GM19351 (cell line): ENCODE measurements around the gene HSF2BP.
"Not testable (repeated sequence)": the region's sequence is repeated elsewhere in the genome, so short reads cannot be mapped to it uniquely, and the experiment has no call there.

Experiments
- ATAC-seq: cut with Tn5 transposase; IDR thresholded peaks from one replicate; pipeline ENCODE4 v1.9.1; 2021; ENCODE audit warnings: mild to moderate bottlenecking, moderate library complexity; ENCODE audit not compliant: unreplicated experiment

Gene HSF2BP

GRCh38 chr21:43687566-43688399 is 28.5 kb upstream of the HSF2BP start:
- no peak for ATAC-seq

- ATAC-seq: no peak
Measured at GRCh38 chr21:43686811-43687565, 27.7 kb upstream of the HSF2BP start.

- no peak for ATAC-seq
Measured at GRCh38 chr21:43684424-43684823, 25.1 kb upstream of the HSF2BP start.

GRCh38 chr21:43681650-43682049 is 22.4 kb upstream of the HSF2BP start:
- no peak for ATAC-seq

GRCh38 chr21:43680421-43680820 is 21.1 kb upstream of the HSF2BP start:
- ATAC-seq: not testable (repeated sequence)

- no peak for ATAC-seq
Measured at GRCh38 chr21:43679951-43680350, 20.7 kb upstream of the HSF2BP start.

GRCh38 chr21:43676391-43676790 is 17.1 kb upstream of the HSF2BP start:
- no peak for ATAC-seq

GRCh38 chr21:43675871-43676270 is 16.6 kb upstream of the HSF2BP start:
- ATAC-seq: no peak

- ATAC-seq: no peak
Measured at GRCh38 chr21:43669828-43670605, 10.7 kb upstream of the HSF2BP start.

GRCh38 chr21:43667191-43667904 is 8.1 kb upstream of the HSF2BP start:
- no peak for ATAC-seq

- no peak for ATAC-seq
Measured at GRCh38 chr21:43665879-43666278, 6.6 kb upstream of the HSF2BP start.

- ATAC-seq: no peak
Measured at GRCh38 chr21:43664358-43664757, 5.1 kb upstream of the HSF2BP start.

- ATAC-seq: no peak
Measured at GRCh38 chr21:43663033-43663432, 3.7 kb upstream of the HSF2BP start.

- no peak for ATAC-seq
Measured at GRCh38 chr21:43662286-43662685, 3.0 kb upstream of the HSF2BP start.

GRCh38 chr21:43658769-43659135 is 536 bp downstream of the HSF2BP start:
- no peak for ATAC-seq

GRCh38 chr21:43658088-43658741 is 1.1 kb downstream of the HSF2BP start:
- no peak for ATAC-seq

GRCh38 chr21:43657355-43658087 is 1.8 kb downstream of the HSF2BP start:
- ATAC-seq: no peak

- ATAC-seq: no peak
Measured at GRCh38 chr21:43654806-43655489, 4.3 kb downstream of the HSF2BP start.

GRCh38 chr21:43653626-43654025 is 5.7 kb downstream of the HSF2BP start:
- no peak for ATAC-seq
